HepG2 (cell line): ENCODE results near the gene NCOA1. TPM values are rescaled to one million over a fixed set of nuclear protein-coding genes. Genes with fewer than 3 reads are reported as not detected.

Source experiments
- ATAC-seq: fragments of 200-7000 bp; cut with Tn5 transposase; 3 replicates; pipeline ENCODE4 v1.9.1; 2020; ENCODE audit warnings: mild to moderate bottlenecking, moderate library complexity
- BruUV-seq: library from RNA; stranded (reverse); fragments of 400-500 nt; replicated peaks from 2 replicates; lab custom pipeline; 2021; lab: Mats Ljungman, UMichigan
- CTCF ChIA-PET: fragments of 300-600 bp; formaldehyde crosslinking; extraction: SDS; loops from one replicate; lab custom pipeline; 2021; ENCODE audit warnings: low total read pairs, inconsistent platforms, low intra/inter-chr PET ratio; lab: Yijun Ruan, JAX
- POLR2A ChIA-PET: fragments of 350-600 bp; sonication (Branson Sonifier 250); formaldehyde crosslinking; loops from one replicate; lab custom pipeline; 2020; ENCODE audit warnings: antibody characterized with exemption, inconsistent platforms; lab: Yijun Ruan, JAX
- DNase-seq: peaks from one replicate; pipeline ENCODE4 v3.0.0-alpha.2; 2015; ENCODE audit warnings: low spot score
- FAIRE-seq: peaks from 3 replicates; lab custom pipeline; 2011; peaks lifted over from hg19 to GRCh38; lab: Jason Lieb, UNC
- H2AFZ ChIP-seq: one replicate; pipeline ENCODE4 v1.6.1; 2011; ENCODE audit warnings: low read length, inconsistent platforms
- H3K27ac ChIP-seq: fragments of 300-600 bp; 3 replicates; pipeline ENCODE4 v1.8.0; 2011; ENCODE audit warnings: mixed run types, mild to moderate bottlenecking, mixed read lengths, low read length, inconsistent platforms; ENCODE audit not compliant: insufficient read depth; ENCODE audit errors: extremely low read length
- H3K27me3 ChIP-seq, 2 experiments: fragments of 200-600 bp in 1 of 2; 2 replicates in 1 of 2; 3 replicates in 1 of 2; pipeline versions ENCODE4 v1.6.0 to v1.8.0; 2011; ENCODE audit warnings: low read length in 2 of 2, mild to moderate bottlenecking in 2 of 2, moderate library complexity in 2 of 2, inconsistent platforms in 1 of 2; ENCODE audit not compliant: insufficient read depth in 2 of 2, control insufficient read depth in 1 of 2
- H3K36me3 ChIP-seq, 2 experiments: fragments of 200-600 bp in 1 of 2; replicated peaks in 1 of 2; 2 replicates in 1 of 2; 3 replicates in 1 of 2; pipeline versions ENCODE4 v1.5.1 to v1.8.0; 2011; ENCODE audit warnings: low read length in 2 of 2, inconsistent platforms in 1 of 2; ENCODE audit not compliant: insufficient read depth in 2 of 2, control insufficient read depth in 1 of 2
- H3K4me1 ChIP-seq: 2 replicates; pipeline ENCODE4 v1.5.1; 2012; ENCODE audit warnings: low read length, inconsistent platforms; ENCODE audit not compliant: insufficient read depth
- H3K4me2 ChIP-seq: 2 replicates; pipeline ENCODE4 v1.6.0; 2011; ENCODE audit warnings: low read depth, low read length, inconsistent platforms
- H3K4me3 ChIP-seq, 3 experiments: fragments of 200-600 bp in 1 of 3; sonication (generic), shearing (Covaris generic) in 1 of 3; replicated peaks in 1 of 3; 2 replicates each; pipeline ENCODE4 v1.5.1; 2011 to 2016; ENCODE audit warnings: low read length in 3 of 3, inconsistent platforms in 2 of 3, low read depth in 2 of 3, mild to moderate bottlenecking in 2 of 3, control low read depth in 1 of 3, mixed read lengths in 1 of 3; ENCODE audit not compliant: insufficient read depth in 1 of 3
- H3K79me2 ChIP-seq: one replicate; pipeline ENCODE4 v1.6.1; 2011; ENCODE audit warnings: low read length, inconsistent platforms; ENCODE audit not compliant: insufficient read depth
- H3K9ac ChIP-seq: 2 replicates; pipeline ENCODE4 v1.6.0; 2011; ENCODE audit warnings: mild to moderate bottlenecking, low read depth, low read length, inconsistent platforms; ENCODE audit not compliant: insufficient read depth
- H3K9me3 ChIP-seq: 2 replicates; pipeline ENCODE4 v1.5.1; 2012; ENCODE audit warnings: mild to moderate bottlenecking, low read length
- H4K20me1 ChIP-seq: 2 replicates; pipeline ENCODE4 v1.6.0; 2011; ENCODE audit warnings: inconsistent platforms, mild to moderate bottlenecking, low read length, moderate library complexity; ENCODE audit not compliant: insufficient read depth
- CSRNP1 ChIP-seq: sonication (generic); formaldehyde crosslinking; IDR thresholded peaks from 2 replicates; pipeline ENCODE4 v1.8.1; 2023; ENCODE audit warnings: mild to moderate bottlenecking, missing genetic modification reagents
- E2F2 ChIP-seq: sonication (generic); formaldehyde crosslinking; IDR thresholded peaks from 2 replicates; pipeline ENCODE4 v1.4.0; 2020; ENCODE audit warnings: missing genetic modification reagents, borderline replicate concordance
- JDP2 ChIP-seq: sonication (generic); formaldehyde crosslinking; IDR thresholded peaks from 2 replicates; pipeline ENCODE4 v1.8.1; 2022; ENCODE audit warnings: missing genetic modification reagents, borderline replicate concordance
- MIXL1 ChIP-seq: IDR thresholded peaks from 2 replicates; pipeline ENCODE4 v1.6.1; 2016
- MXI1 ChIP-seq: IDR thresholded peaks from 3 replicates; pipeline ENCODE4 v1.6.1; 2012; ENCODE audit warnings: low read depth, low read length, inconsistent platforms, borderline replicate concordance
- NCOA1 ChIP-seq: sonication (generic); formaldehyde crosslinking; IDR thresholded peaks from 2 replicates; pipeline ENCODE4 v1.9.0; 2021; ENCODE audit warnings: missing genetic modification reagents
- SP140L ChIP-seq: sonication (generic); formaldehyde crosslinking; IDR thresholded peaks from 2 replicates; pipeline ENCODE4 v1.4.0; 2020; ENCODE audit warnings: missing genetic modification reagents, borderline replicate concordance
- ZBTB37 ChIP-seq: sonication (generic); formaldehyde crosslinking; IDR thresholded peaks from 2 replicates; pipeline ENCODE4 v1.4.0; 2020; ENCODE audit warnings: mild to moderate bottlenecking, missing genetic modification reagents
- ZBTB7A ChIP-seq: sonication (generic); formaldehyde crosslinking; IDR thresholded peaks from 2 replicates; pipeline ENCODE4 v1.8.0; 2022; ENCODE audit warnings: mild to moderate bottlenecking, missing genetic modification reagents
- ZNF136 ChIP-seq: sonication (generic); formaldehyde crosslinking; IDR thresholded peaks from 2 replicates; pipeline ENCODE4 v1.8.1; 2022; ENCODE audit warnings: low read depth, mild to moderate bottlenecking, moderate library complexity, missing genetic modification reagents
- ZNF263 ChIP-seq: sonication (generic); formaldehyde crosslinking; IDR thresholded peaks from 2 replicates; pipeline ENCODE4 v1.4.0; 2020; ENCODE audit warnings: missing genetic modification reagents
- ZNF44 ChIP-seq: sonication (generic); formaldehyde crosslinking; IDR thresholded peaks from 2 replicates; pipeline ENCODE4 v1.5.1; 2020; ENCODE audit warnings: mild to moderate bottlenecking, missing genetic modification reagents
- ZNF776 ChIP-seq: sonication (generic); formaldehyde crosslinking; IDR thresholded peaks from 2 replicates; pipeline ENCODE4 v1.4.0; 2020; ENCODE audit warnings: mild to moderate bottlenecking, missing genetic modification reagents
- WGBS: methylation state at CpG from one replicate; pipeline ENCODE4 v1.1.6; 2017; ENCODE audit warnings: low lambda C conversion rate; 5-methylcytosine and 5-hydroxymethylcytosine counted together
- in situ Hi-C: cut with HindIII; loops from 2 replicates; pipeline ENCODE4 v1.10.0; 2017; ENCODE audit warnings: low pct_unique_long_range_greater_than_20kb; ENCODE audit not compliant: extremely low pct_ligation_motif_present
- intact Hi-C: fragments of 100-400 bp; cut with micrococcal nuclease; formaldehyde crosslinking; loops from one replicate; pipeline ENCODE4 v1.10.0; 2022; ENCODE audit not compliant: unreplicated experiment
- polyA plus RNA-seq, 8 experiments: library from polyadenylated mRNA; depleted of rRNA in 3 of 8; stranded (reverse) in 7 of 8; unstranded in 1 of 8; fragments of >200 nt; fragmentation: Illumina TruSeq in 4 of 8; extraction: Trizol in 4 of 8; gene quantifications; 2 replicates each; pipeline versions ENCODE4 v1.2.1 to v1.2.3, GENCODE V29; 2011 to 2016; ENCODE audit warnings: low read depth in 4 of 8, missing spikeins in 1 of 8, mixed read lengths in 1 of 8; ENCODE audit not compliant: insufficient read depth in 1 of 8
- total RNA-seq, 5 experiments: library from RNA; depleted of rRNA; stranded (reverse); fragments of >200 nt; fragmentation: Illumina TruSeq; extraction: Trizol; gene quantifications; 2 replicates each; pipeline ENCODE4 v1.2.3, GENCODE V29; 2016; ENCODE audit warnings: low read depth in 1 of 5

The NCOA1 gene
- total and polyA plus RNA-seq, 2 of the 13 experiments (the other 11 are each of a cell fraction or from before 2014, with no cell fraction given) = 10.0 to 10.4 TPM

GRCh38 chr2:24657818-24658217, 166.8 kb downstream of the NCOA1 start (continued):
- no peak for TF ChIP-seq JDP2 (CRISPR knock-in tag)
- TF ChIP-seq ZNF44 = no peak

- BruUV-seq = no TSS peak
- Histone ChIP-seq H3K4me1 (peaks cover 7% of the 10 kb centered on the region; the same call in 1 of the 2 replicates), H4K20me1 (no peaks in the 10 kb centered on the region), H3K79me2 (no peaks in the 10 kb centered on the region)
- no peak for FAIRE-seq
- TF ChIP-seq ZBTB37 (no peak), CSRNP1 (CRISPR knock-in tag) (no peak), NCOA1 (CRISPR knock-in tag) (no peak), MXI1 (no peak), ZBTB7A (no peak), ZNF263 (CRISPR knock-in tag) (no peak), E2F2 (CRISPR knock-in tag) (no peak), ZNF136 (CRISPR knock-in tag) (no peak), MIXL1 (CRISPR knock-in tag) (no peak), ZNF776 (CRISPR knock-in tag) (no peak), SP140L (no peak)
- TF ChIP-seq, all 625 proteins: peak for 0
- 95% methylated on average over 4 of the region's 4 CpGs for WGBS
- intact Hi-C loops (no loop called here), in situ Hi-C loops (no loop called here)
- Histone ChIP-seq H3K4me2 (no peak overlapping the region), H3K9ac (no peak overlapping the region), H3K9me3 (no peaks in the 10 kb centered on the region), H2AFZ (no peak overlapping the region), H3K4me3 (no peak overlapping the region), H3K36me3 (no peaks in the 10 kb centered on the region), H3K27me3 (no peaks in the 10 kb centered on the region), H3K27ac (no peak overlapping the region)
- POLR2A ChIA-PET = no interaction called here
- no peak for ATAC-seq
- no peak for DNase-seq
- CTCF ChIA-PET = no interaction called here
These were observed 167.6 kb downstream of the NCOA1 start for GRCh38 chr2:24658531-24659202.
